GM21529 (cell line): ENCODE results near the gene GLDN.
"Not testable (repeated sequence)": the region's sequence is repeated elsewhere in the genome, so short reads cannot be mapped to it uniquely, and the experiment has no call there.

Experiments
- ATAC-seq: cut with Tn5 transposase; IDR thresholded peaks from one replicate; pipeline ENCODE4 v1.9.1; 2021; ENCODE audit not compliant: unreplicated experiment

Gene GLDN

GRCh38 chr15:51443282-51443914 lies 101.9 kb downstream of the GLDN start:
- no peak for ATAC-seq

GRCh38 chr15:51444112-51444511 lies 102.7 kb downstream of the GLDN start:
- no peak for ATAC-seq

DNA sequence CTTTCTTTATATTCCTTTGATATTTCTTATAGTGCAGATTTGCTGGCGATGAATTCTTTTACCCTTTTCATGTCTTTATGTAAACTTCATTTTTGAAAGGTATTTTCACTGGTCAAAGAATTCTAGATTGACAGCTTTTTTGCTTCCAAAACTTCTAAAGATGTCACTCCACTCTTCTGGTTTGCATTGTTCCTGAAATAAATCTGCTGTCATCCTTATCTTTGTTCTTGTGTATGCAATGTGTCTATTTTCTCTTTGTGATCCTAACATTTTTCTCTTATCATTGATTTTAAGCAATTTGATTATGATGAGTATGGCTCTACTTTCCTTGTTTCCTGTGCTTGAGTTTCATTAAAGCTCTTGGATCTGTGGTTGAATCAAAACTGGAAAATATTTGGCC lies 103.4 kb downstream of the GLDN start:
- ATAC-seq: no peak

DNA sequence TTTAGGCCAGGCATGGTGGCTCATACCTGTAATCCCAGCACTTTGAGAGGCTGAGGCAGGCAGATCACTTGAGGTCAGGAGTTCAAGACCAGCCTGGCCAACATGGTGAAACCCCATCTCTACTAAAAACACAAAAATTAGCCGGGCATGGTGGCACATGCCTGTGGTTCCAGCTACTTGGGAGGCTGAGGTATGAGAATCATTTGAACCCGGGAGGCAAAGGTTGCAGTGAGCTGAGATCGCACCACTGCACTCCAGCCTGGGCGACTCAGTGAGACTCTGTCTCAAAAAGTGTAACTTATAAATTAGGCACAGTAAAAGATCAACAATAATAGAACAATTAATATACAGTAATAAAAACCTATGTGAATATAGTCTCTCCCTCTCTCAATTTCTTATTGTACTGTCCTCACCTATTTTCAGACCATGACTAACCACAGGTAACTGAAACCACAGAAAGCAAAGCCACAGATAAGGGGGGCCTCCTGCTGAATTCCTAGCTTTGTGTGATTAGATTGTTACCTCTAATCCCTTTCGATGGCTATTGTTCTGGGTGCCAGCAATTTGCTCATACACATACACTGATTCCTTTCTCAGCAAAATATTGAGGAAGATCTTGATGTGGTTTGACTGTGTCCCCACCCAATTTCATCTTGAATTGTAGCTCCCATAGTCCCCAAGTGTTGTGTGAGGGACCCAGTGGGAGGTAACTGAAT lies 104.7 kb downstream of the GLDN start:
- not testable (repeated sequence) for ATAC-seq

GRCh38 chr15:51447855-51448621 lies 106.6 kb downstream of the GLDN start:
- ATAC-seq: no peak

DNA sequence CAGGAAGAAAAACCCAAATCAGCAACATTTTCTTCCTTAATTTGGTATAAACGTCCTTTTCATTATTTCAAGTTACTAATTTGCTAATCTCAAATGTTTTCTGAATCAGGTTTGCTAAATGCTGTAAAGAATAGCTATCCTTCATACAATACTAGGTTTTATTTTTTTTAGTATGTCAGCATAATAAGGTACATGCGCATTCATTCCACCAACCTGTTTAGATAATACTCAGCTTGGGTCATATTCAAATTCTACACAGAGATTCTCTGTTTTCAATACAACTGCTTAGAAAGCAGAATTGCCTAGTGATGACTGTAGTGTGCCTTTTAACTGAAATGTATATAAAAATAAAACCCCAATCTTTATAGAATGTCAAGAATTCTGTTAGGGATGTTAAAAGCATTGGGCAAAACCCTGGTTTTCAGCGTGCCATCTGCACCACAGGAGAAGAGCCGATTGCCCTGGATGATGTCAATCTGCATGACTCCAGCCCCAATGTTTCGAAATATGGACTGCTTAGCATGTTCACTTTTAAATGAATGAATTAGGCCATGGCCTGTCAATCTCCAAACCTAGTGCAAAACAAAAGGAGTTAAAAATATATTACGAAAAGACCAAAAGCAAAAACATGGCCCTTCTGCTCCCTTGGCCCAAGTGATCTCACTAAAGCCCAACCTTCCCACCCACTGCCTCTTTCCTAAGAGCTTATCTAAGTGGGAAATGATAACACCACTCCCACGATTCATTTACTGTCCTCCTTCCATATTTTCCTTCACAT lies 107.4 kb downstream of the GLDN start:
- ATAC-seq: no peak

GRCh38 chr15:51450001-51450400 lies 108.5 kb downstream of the GLDN start:
- ATAC-seq: no peak
